ENCODE data around the gene SLC16A12.
"Not testable (repeated sequence)": the region's sequence is repeated elsewhere in the genome, so short reads cannot be mapped to it uniquely, and the experiment has no call there.

SLC16A12 gene

GRCh38 chr10:89547853-89548513, 12.6 kb upstream of the SLC16A12 start:
- no peak for DNase-seq

- DNase-seq: not testable (repeated sequence)
Observed at GRCh38 chr10:89546651-89547050, 11.3 kb upstream of the SLC16A12 start.

- no peak for DNase-seq
Observed at GRCh38 chr10:89543841-89544240, 8.4 kb upstream of the SLC16A12 start.

GRCh38 chr10:89540420-89540949, 5.1 kb upstream of the SLC16A12 start:
- no peak for DNase-seq

GRCh38 chr10:89537364-89537763, 2.0 kb upstream of the SLC16A12 start:
- DNase-seq: no peak

- no peak for DNase-seq
Observed at GRCh38 chr10:89536013-89536354, 590 bp upstream of the SLC16A12 start.

GRCh38 chr10:89534826-89535166, 598 bp downstream of the SLC16A12 start:
- no peak for DNase-seq

GRCh38 chr10:89532476-89532875, 2.9 kb downstream of the SLC16A12 start:
- no peak for DNase-seq

GRCh38 chr10:89531359-89531758, 4.0 kb downstream of the SLC16A12 start:
- no peak for DNase-seq

GRCh38 chr10:89529711-89530110, 5.7 kb downstream of the SLC16A12 start:
- DNase-seq: not testable (repeated sequence)

GRCh38 chr10:89526358-89526757, 9.0 kb downstream of the SLC16A12 start:
- DNase-seq: no peak

- no peak for DNase-seq
Observed at GRCh38 chr10:89525556-89525955, 9.8 kb downstream of the SLC16A12 start.

GRCh38 chr10:89524279-89524678, 11.1 kb downstream of the SLC16A12 start:
- DNase-seq: no peak

GRCh38 chr10:89523274-89523673, 12.1 kb downstream of the SLC16A12 start:
- no peak for DNase-seq

GRCh38 chr10:89522463-89522862, 12.9 kb downstream of the SLC16A12 start:
- no peak for DNase-seq

- no peak for DNase-seq
Observed at GRCh38 chr10:89521368-89521767, 14.0 kb downstream of the SLC16A12 start.

- no peak for DNase-seq
Observed at GRCh38 chr10:89520706-89521105, 14.7 kb downstream of the SLC16A12 start.

- no peak for DNase-seq
Observed at GRCh38 chr10:89518876-89519842, 16.2 kb downstream of the SLC16A12 start.

GRCh38 chr10:89518108-89518507, 17.3 kb downstream of the SLC16A12 start:
- DNase-seq: no peak

- DNase-seq: no peak
Observed at GRCh38 chr10:89516149-89516832, 19.1 kb downstream of the SLC16A12 start.

GRCh38 chr10:89515031-89515841, 20.2 kb downstream of the SLC16A12 start:
- DNase-seq: no peak

GRCh38 chr10:89513206-89513605, 22.2 kb downstream of the SLC16A12 start:
- no peak for DNase-seq

All from DMS79 (cell line).